K562 (cell line): ENCODE results near the gene TERC. TPM values are rescaled to one million over a fixed set of nuclear protein-coding genes. Genes with fewer than 3 reads are reported as not detected.

Source experiments
- CTCFL ChIP-seq: IDR thresholded peaks from 2 replicates; pipeline ENCODE4 v1.6.1; 2011; ENCODE audit warnings: borderline replicate concordance, low read depth, mild to moderate bottlenecking, moderate library complexity, low read length; ENCODE audit not compliant: insufficient read depth, poor library complexity, severe bottlenecking
- DDX20 ChIP-seq: fragments of 450-650 bp; IDR thresholded peaks from 2 replicates; pipeline ENCODE4 v1.6.1; 2016; ENCODE audit warnings: missing genetic modification characterization, low read depth, mild to moderate bottlenecking, missing compliant biosample characterization, moderate library complexity
- SRSF7 ChIP-seq: fragments of 200-400 bp; formaldehyde crosslinking; optimal IDR thresholded peaks from 2 replicates; pipeline ENCODE3; 2017; ENCODE audit warnings: mild to moderate bottlenecking, low read depth, low read length
- polyA plus RNA-seq, 8 experiments: library from polyadenylated mRNA; depleted of rRNA in 4 of 8; stranded (reverse) in 5 of 8; unstranded in 3 of 8; fragments of >200 nt; fragmentation: Nextera tagmentation in 2 of 8; fragmentation: Illumina TruSeq in 1 of 8; extraction: Ambion mirVana in 2 of 8; extraction: Trizol in 1 of 8; gene quantifications; 2 replicates each; pipeline versions ENCODE4 v1.2.1 to v1.2.3, GENCODE V29; 2011 to 2014; ENCODE audit warnings: inconsistent platforms in 1 of 8, missing spikeins in 1 of 8
- total RNA-seq, 7 experiments: library from RNA; depleted of rRNA in 6 of 7; stranded (reverse); fragments of >200 nt in 6 of 7; fragmentation: Illumina TruSeq in 2 of 7; extraction: Trizol in 2 of 7; gene quantifications; 2 replicates each; pipeline versions ENCODE4 v1.2.1 to v1.2.3, GENCODE V29; 2011 to 2021; ENCODE audit warnings: low replicate concordance in 1 of 7
- TF ChIP-seq, protein P1 (sequence below), 2 experiments: IDR thresholded peaks; 2 replicates each; pipeline ENCODE4 v1.6.1; 2012; ENCODE audit warnings: improper control_type of control experiment in 2 of 2, low read depth in 2 of 2, low read length in 2 of 2, borderline replicate concordance in 1 of 2
- TF ChIP-seq, protein P2 (sequence below): fragments of 250-450 bp; sonication (Bioruptor Pico); IDR thresholded peaks from 2 replicates; pipeline ENCODE4 v1.8.0; 2021; ENCODE audit warnings: borderline replicate concordance, mild to moderate bottlenecking, moderate library complexity; ENCODE audit not compliant: poor library complexity, severe bottlenecking
- TF ChIP-seq, protein P3 (sequence below), 2 experiments: fragments of 450-650 bp; IDR thresholded peaks; 2 replicates each; pipeline ENCODE4 v1.6.1; 2016

Gene TERC
- total and polyA plus RNA-seq, 9 of the 15 experiments (the other 6 are each of a cell fraction or from before 2014, with no cell fraction given): 0.77 to 234 (median 27.9) TPM; not detected in 3

GRCh38 chr3:169764312-169764881, 463 bp downstream of the TERC start (continued):
- TF ChIP-seq, protein P1, sequence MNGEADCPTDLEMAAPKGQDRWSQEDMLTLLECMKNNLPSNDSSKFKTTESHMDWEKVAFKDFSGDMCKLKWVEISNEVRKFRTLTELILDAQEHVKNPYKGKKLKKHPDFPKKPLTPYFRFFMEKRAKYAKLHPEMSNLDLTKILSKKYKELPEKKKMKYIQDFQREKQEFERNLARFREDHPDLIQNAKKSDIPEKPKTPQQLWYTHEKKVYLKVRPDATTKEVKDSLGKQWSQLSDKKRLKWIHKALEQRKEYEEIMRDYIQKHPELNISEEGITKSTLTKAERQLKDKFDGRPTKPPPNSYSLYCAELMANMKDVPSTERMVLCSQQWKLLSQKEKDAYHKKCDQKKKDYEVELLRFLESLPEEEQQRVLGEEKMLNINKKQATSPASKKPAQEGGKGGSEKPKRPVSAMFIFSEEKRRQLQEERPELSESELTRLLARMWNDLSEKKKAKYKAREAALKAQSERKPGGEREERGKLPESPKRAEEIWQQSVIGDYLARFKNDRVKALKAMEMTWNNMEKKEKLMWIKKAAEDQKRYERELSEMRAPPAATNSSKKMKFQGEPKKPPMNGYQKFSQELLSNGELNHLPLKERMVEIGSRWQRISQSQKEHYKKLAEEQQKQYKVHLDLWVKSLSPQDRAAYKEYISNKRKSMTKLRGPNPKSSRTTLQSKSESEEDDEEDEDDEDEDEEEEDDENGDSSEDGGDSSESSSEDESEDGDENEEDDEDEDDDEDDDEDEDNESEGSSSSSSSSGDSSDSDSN (IDR thresholded peaks at IDR 0.05; ENCODE audit: borderline replicate concordance in 1 of 2, low read depth in 2 of 2, low read length in 2 of 2): no peak; a peak in 1 of 4 replicates
- TF ChIP-seq CTCFL (no peak), SRSF7 (no peak), DDX20 (tag) (no peak)
- TF ChIP-seq, protein P2, sequence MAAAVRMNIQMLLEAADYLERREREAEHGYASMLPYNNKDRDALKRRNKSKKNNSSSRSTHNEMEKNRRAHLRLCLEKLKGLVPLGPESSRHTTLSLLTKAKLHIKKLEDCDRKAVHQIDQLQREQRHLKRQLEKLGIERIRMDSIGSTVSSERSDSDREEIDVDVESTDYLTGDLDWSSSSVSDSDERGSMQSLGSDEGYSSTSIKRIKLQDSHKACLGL (CRISPR knock-in tag): no peak
- TF ChIP-seq, protein P3, sequence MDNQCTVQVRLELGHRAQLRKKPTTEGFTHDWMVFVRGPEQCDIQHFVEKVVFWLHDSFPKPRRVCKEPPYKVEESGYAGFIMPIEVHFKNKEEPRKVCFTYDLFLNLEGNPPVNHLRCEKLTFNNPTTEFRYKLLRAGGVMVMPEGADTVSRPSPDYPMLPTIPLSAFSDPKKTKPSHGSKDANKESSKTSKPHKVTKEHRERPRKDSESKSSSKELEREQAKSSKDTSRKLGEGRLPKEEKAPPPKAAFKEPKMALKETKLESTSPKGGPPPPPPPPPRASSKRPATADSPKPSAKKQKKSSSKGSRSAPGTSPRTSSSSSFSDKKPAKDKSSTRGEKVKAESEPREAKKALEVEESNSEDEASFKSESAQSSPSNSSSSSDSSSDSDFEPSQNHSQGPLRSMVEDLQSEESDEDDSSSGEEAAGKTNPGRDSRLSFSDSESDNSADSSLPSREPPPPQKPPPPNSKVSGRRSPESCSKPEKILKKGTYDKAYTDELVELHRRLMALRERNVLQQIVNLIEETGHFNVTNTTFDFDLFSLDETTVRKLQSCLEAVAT (IDR thresholded peaks at IDR 0.05): peak; percentile 8 to 18; a peak in 1 of 4 replicates
